ENCODE measurements around the gene MINDY4. TPM values are rescaled to one million over a fixed set of nuclear protein-coding genes. Genes with fewer than 3 reads are reported as not detected.

The MINDY4 gene
- total RNA-seq, 1 experiment from 2014 or later = 2.1 TPM

DNA sequence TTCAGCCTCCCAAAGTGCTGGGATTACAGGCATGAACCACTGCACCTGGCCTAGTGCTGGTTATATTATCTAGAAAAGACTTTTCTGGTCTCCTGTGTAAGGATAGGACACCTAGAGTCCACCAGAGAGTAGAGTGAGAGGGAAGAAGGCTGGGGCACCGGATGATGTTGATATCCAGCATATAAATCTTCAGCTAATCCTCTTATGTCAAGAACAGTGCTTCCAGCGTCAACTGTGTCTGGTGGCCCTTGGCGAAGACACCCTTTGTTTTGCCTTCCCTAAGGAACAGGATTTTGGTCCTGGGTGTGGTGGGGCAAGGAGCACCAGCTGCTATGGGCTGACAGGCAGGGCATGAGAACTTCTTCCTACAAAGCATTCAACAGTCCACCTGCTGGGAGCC, 35.6 kb upstream of the MINDY4 start:
- H3K9me3 Mint-ChIP-seq (ENCODE audit: unreplicated experiment) = no peaks in the 10 kb centered on the region
- no peak overlapping the region for H3K27ac Mint-ChIP-seq (ENCODE audit: unreplicated experiment)
- no peak overlapping the region for H3K4me3 Mint-ChIP-seq (ENCODE audit: unreplicated experiment)
- intact Hi-C loops (cut with micrococcal nuclease; ENCODE audit: unreplicated experiment) = no loop called here
- TF ChIP-seq, protein P1, sequence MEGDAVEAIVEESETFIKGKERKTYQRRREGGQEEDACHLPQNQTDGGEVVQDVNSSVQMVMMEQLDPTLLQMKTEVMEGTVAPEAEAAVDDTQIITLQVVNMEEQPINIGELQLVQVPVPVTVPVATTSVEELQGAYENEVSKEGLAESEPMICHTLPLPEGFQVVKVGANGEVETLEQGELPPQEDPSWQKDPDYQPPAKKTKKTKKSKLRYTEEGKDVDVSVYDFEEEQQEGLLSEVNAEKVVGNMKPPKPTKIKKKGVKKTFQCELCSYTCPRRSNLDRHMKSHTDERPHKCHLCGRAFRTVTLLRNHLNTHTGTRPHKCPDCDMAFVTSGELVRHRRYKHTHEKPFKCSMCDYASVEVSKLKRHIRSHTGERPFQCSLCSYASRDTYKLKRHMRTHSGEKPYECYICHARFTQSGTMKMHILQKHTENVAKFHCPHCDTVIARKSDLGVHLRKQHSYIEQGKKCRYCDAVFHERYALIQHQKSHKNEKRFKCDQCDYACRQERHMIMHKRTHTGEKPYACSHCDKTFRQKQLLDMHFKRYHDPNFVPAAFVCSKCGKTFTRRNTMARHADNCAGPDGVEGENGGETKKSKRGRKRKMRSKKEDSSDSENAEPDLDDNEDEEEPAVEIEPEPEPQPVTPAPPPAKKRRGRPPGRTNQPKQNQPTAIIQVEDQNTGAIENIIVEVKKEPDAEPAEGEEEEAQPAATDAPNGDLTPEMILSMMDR (IDR thresholded peaks at IDR 0.05; ENCODE audit: insufficient read depth in 1 of 2, low read depth in 1 of 2, low read length in 1 of 2, severe bottlenecking in 1 of 2, unreplicated experiment in 1 of 2) = no peak
- Histone ChIP-seq H3K4me3 (ENCODE audit: low read depth, low read length) (no peak overlapping the region), H3K9me3 (no peaks in the 10 kb centered on the region), H3K4me1 (no peaks in the 10 kb centered on the region), H3K36me3 (ENCODE audit: control insufficient read depth, insufficient read depth, low read length) (no peaks in the 10 kb centered on the region), H3K27me3 (replicated peaks; ENCODE audit: control insufficient read depth, insufficient read depth, low read length) (no peaks in the 10 kb centered on the region)
- H3K27me3 Mint-ChIP-seq (ENCODE audit: insufficient read depth, unreplicated experiment) = peaks cover 6% of the 10 kb centered on the region
- H3K36me3 Mint-ChIP-seq (ENCODE audit: insufficient read depth, unreplicated experiment) = no peaks in the 10 kb centered on the region
- ChIA-PET POLR2A (no interaction called here), CTCF (no interaction called here)
- DNase-seq = no peak
- BruUV-seq (replicated peaks) = no TSS peak
- no peaks in the 10 kb centered on the region for H3K4me1 Mint-ChIP-seq (ENCODE audit: low read depth, unreplicated experiment)

DNA sequence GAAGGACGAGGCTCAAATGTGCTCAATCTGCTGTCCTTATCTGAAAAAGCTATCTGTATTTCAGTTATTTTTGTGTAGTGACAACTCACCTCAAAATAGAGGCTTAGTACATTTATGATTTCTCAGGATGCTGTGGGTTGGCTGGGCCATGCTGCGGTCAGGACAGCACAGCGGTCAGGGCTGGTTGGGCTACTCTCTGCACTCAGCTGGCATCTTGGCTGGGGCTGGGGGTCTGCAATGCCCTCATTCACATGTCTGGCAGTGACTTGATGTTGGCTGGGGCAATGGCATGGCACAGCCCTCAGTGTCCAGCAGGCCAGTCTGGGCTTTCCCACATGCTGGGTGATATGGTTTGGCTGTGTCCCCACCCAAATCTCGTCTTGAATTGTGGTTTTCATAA, 34.9 kb upstream of the MINDY4 start:
- DNase-seq = no peak
- H3K4me1 ChIP-seq = peaks cover 3% of the 10 kb centered on the region; the same call in 1 of the 2 replicates
- ChIA-PET CTCF (no interaction called here), POLR2A (no interaction called here)
- H3K27me3 ChIP-seq (replicated peaks; ENCODE audit: control insufficient read depth, insufficient read depth, low read length) = no peaks in the 10 kb centered on the region
- no peak overlapping the region for H3K4me3 Mint-ChIP-seq (ENCODE audit: unreplicated experiment)
- peaks cover 6% of the 10 kb centered on the region for H3K27me3 Mint-ChIP-seq (ENCODE audit: insufficient read depth, unreplicated experiment)
- no peak overlapping the region for H3K4me3 ChIP-seq (ENCODE audit: low read depth, low read length)
- BruUV-seq (replicated peaks) = no TSS peak
- TF ChIP-seq, protein P1 (IDR thresholded peaks at IDR 0.05; ENCODE audit: insufficient read depth in 1 of 2, low read depth in 1 of 2, low read length in 1 of 2, severe bottlenecking in 1 of 2, unreplicated experiment in 1 of 2) = no peak
- H3K36me3 ChIP-seq (ENCODE audit: control insufficient read depth, insufficient read depth, low read length) = no peaks in the 10 kb centered on the region
- H3K4me1 Mint-ChIP-seq (ENCODE audit: low read depth, unreplicated experiment) = no peaks in the 10 kb centered on the region
- no peak overlapping the region for H3K27ac Mint-ChIP-seq (ENCODE audit: unreplicated experiment)
- no peaks in the 10 kb centered on the region for H3K9me3 Mint-ChIP-seq (ENCODE audit: unreplicated experiment)
- no peaks in the 10 kb centered on the region for H3K9me3 ChIP-seq
- H3K36me3 Mint-ChIP-seq (ENCODE audit: insufficient read depth, unreplicated experiment) = no peaks in the 10 kb centered on the region
- intact Hi-C loops (cut with micrococcal nuclease; ENCODE audit: unreplicated experiment) = no loop called here

DNA sequence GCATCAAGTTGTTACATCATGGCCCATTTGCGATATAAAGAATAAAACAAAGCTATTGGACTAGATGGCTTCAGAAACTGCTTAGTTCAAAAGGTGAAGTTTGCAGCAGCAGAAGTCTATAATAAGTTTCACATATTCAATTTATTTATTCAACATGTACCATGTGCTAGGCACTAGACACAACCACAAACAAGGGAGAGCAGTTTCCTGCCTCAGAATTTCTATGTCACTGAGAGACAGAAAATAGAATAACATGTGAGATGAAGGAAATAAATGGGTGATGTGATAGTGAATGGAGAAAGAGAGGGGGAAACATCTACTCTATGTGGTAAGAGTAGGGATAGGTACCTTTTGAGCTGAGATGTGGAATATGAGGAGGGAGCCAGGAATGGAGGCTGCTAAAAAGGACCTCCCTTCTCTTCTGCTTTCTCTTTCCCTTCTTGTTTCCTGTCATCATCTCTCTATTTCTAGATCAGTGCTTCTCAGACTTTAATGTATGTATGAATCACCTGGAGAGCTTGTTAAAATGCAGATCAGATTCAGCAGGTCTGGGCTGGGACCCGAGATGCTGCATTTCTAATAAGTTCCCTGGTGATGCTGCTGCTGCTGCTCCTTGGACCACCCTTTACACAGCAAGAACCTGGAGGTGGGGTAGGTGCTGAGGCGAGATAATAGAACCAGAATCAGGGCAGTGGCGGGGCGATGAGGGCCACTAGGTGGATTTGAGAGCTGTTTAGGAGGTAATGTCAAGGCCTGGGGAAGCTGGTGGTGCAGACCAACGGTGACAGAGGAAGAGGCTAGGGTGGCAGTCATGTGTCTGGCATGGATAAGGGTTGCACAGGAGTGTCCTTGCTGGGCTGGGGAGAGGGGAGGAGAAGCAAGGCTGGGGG, 32.9 kb upstream of the MINDY4 start:
- TF ChIP-seq, protein P1 (IDR thresholded peaks at IDR 0.05; ENCODE audit: insufficient read depth in 1 of 2, low read depth in 1 of 2, low read length in 1 of 2, severe bottlenecking in 1 of 2, unreplicated experiment in 1 of 2) = no peak
- H3K27ac Mint-ChIP-seq (ENCODE audit: unreplicated experiment) = no peak overlapping the region
- BruUV-seq (replicated peaks) = no TSS peak
- Histone ChIP-seq H3K4me1 (peaks cover 4% of the 10 kb centered on the region; the same call in 1 of the 2 replicates), H3K4me3 (ENCODE audit: low read depth, low read length) (no peak overlapping the region), H3K27me3 (replicated peaks; ENCODE audit: control insufficient read depth, insufficient read depth, low read length) (no peaks in the 10 kb centered on the region; the same call in 1 of the 2 replicates), H3K9me3 (no peaks in the 10 kb centered on the region), H3K36me3 (ENCODE audit: control insufficient read depth, insufficient read depth, low read length) (no peaks in the 10 kb centered on the region)
- no peak for DNase-seq
- no peaks in the 10 kb centered on the region for H3K36me3 Mint-ChIP-seq (ENCODE audit: insufficient read depth, unreplicated experiment)
- H3K27me3 Mint-ChIP-seq (ENCODE audit: insufficient read depth, unreplicated experiment) = peaks cover 6% of the 10 kb centered on the region
- POLR2A ChIA-PET = no interaction called here
- peaks cover 3% of the 10 kb centered on the region for H3K4me1 Mint-ChIP-seq (ENCODE audit: low read depth, unreplicated experiment)
- CTCF ChIA-PET = interaction anchor here (1.3 kb wide), 1 partner anchor 73 kb away, joined by 3 read pairs; no protein-coding TSS in a partner anchor
- intact Hi-C loops (cut with micrococcal nuclease; ENCODE audit: unreplicated experiment) = no loop called here
- H3K9me3 Mint-ChIP-seq (ENCODE audit: unreplicated experiment) = no peaks in the 10 kb centered on the region
- H3K4me3 Mint-ChIP-seq (ENCODE audit: unreplicated experiment) = no peak overlapping the region
